Measurements from ENCODE around the gene THOC6. TPM values are rescaled to one million over a fixed set of nuclear protein-coding genes. Genes with fewer than 3 reads are reported as not detected.
A peak's percentile ranks its signal among the peaks of the same experiment; 100 is the strongest.

The THOC6 gene
- total and polyA plus RNA-seq, 9 of the 15 experiments (the other 6 are each of a cell fraction or from before 2014, with no cell fraction given) = 2.5 to 65.4 (median 42.3) TPM

DNA sequence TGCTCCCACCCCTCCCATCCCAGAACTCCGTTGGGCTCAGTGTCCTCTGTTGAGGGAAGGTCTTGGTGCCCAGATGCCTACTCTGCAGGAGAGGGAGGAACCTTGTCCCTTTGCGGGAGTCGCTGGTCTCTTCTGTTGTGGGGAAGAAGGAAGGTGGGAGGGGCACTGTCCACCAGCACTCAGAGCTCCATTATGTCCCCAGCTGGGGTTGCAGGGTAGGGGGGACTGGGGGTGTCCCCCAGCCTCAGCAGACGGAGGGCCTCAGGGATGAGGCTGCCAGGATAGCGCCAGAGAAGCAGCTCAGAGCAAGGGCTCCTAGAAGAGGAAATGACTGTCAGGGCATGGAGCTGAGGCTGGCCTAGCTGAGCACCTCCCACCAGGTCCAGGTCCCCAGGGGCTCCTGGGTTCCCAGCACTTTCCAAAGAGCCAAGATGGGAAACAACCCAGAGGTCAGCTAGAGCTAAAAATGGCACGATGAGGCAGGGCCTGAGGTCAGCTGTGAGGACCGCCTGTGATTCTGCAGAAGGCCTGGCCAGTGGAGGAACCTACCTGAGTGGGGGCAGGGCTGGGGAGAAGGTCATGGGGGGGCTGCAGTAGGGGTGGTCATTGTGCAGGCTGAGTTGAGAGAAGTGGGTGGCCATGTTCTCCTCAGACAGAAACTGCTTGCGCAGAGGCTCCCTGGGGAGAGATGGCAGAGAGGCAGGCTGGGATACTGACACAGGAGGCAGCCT, 986 bp upstream of the THOC6 start (continued):
- TF ChIP-seq, protein P1, sequence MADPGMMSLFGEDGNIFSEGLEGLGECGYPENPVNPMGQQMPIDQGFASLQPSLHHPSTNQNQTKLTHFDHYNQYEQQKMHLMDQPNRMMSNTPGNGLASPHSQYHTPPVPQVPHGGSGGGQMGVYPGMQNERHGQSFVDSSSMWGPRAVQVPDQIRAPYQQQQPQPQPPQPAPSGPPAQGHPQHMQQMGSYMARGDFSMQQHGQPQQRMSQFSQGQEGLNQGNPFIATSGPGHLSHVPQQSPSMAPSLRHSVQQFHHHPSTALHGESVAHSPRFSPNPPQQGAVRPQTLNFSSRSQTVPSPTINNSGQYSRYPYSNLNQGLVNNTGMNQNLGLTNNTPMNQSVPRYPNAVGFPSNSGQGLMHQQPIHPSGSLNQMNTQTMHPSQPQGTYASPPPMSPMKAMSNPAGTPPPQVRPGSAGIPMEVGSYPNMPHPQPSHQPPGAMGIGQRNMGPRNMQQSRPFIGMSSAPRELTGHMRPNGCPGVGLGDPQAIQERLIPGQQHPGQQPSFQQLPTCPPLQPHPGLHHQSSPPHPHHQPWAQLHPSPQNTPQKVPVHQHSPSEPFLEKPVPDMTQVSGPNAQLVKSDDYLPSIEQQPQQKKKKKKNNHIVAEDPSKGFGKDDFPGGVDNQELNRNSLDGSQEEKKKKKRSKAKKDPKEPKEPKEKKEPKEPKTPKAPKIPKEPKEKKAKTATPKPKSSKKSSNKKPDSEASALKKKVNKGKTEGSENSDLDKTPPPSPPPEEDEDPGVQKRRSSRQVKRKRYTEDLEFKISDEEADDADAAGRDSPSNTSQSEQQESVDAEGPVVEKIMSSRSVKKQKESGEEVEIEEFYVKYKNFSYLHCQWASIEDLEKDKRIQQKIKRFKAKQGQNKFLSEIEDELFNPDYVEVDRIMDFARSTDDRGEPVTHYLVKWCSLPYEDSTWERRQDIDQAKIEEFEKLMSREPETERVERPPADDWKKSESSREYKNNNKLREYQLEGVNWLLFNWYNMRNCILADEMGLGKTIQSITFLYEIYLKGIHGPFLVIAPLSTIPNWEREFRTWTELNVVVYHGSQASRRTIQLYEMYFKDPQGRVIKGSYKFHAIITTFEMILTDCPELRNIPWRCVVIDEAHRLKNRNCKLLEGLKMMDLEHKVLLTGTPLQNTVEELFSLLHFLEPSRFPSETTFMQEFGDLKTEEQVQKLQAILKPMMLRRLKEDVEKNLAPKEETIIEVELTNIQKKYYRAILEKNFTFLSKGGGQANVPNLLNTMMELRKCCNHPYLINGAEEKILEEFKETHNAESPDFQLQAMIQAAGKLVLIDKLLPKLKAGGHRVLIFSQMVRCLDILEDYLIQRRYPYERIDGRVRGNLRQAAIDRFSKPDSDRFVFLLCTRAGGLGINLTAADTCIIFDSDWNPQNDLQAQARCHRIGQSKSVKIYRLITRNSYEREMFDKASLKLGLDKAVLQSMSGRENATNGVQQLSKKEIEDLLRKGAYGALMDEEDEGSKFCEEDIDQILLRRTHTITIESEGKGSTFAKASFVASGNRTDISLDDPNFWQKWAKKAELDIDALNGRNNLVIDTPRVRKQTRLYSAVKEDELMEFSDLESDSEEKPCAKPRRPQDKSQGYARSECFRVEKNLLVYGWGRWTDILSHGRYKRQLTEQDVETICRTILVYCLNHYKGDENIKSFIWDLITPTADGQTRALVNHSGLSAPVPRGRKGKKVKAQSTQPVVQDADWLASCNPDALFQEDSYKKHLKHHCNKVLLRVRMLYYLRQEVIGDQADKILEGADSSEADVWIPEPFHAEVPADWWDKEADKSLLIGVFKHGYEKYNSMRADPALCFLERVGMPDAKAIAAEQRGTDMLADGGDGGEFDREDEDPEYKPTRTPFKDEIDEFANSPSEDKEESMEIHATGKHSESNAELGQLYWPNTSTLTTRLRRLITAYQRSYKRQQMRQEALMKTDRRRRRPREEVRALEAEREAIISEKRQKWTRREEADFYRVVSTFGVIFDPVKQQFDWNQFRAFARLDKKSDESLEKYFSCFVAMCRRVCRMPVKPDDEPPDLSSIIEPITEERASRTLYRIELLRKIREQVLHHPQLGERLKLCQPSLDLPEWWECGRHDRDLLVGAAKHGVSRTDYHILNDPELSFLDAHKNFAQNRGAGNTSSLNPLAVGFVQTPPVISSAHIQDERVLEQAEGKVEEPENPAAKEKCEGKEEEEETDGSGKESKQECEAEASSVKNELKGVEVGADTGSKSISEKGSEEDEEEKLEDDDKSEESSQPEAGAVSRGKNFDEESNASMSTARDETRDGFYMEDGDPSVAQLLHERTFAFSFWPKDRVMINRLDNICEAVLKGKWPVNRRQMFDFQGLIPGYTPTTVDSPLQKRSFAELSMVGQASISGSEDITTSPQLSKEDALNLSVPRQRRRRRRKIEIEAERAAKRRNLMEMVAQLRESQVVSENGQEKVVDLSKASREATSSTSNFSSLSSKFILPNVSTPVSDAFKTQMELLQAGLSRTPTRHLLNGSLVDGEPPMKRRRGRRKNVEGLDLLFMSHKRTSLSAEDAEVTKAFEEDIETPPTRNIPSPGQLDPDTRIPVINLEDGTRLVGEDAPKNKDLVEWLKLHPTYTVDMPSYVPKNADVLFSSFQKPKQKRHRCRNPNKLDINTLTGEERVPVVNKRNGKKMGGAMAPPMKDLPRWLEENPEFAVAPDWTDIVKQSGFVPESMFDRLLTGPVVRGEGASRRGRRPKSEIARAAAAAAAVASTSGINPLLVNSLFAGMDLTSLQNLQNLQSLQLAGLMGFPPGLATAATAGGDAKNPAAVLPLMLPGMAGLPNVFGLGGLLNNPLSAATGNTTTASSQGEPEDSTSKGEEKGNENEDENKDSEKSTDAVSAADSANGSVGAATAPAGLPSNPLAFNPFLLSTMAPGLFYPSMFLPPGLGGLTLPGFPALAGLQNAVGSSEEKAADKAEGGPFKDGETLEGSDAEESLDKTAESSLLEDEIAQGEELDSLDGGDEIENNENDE (IDR thresholded peaks at IDR 0.05; ENCODE audit: low read depth, low read length) = no peak
- TF ChIP-seq KLF1 (tag; IDR thresholded peaks at IDR 0.05) (no peak), SUPT5H (IDR thresholded peaks at IDR 0.05) (peak; percentile 57), CBX3 (IDR thresholded peaks at IDR 0.05; ENCODE audit: borderline replicate concordance in 1 of 2, low read length in 2 of 2) (no peak), SLC30A9 (CRISPR knock-in tag; IDR thresholded peaks at IDR 0.05) (no peak), ZNF146 (CRISPR knock-in tag; IDR thresholded peaks at IDR 0.05; ENCODE audit: unreplicated experiment) (no peak), SRF (CRISPR knock-in tag; IDR thresholded peaks at IDR 0.05) (no peak), ZNF589 (CRISPR knock-in tag; IDR thresholded peaks at IDR 0.05; ENCODE audit: low read depth) (no peak), DMBX1 (CRISPR knock-in tag; IDR thresholded peaks at IDR 0.05; ENCODE audit: borderline replicate concordance) (no peak), MAFG (tag; conservative IDR thresholded peaks at IDR 0.05) (no peak), POLR2B (IDR thresholded peaks at IDR 0.05; ENCODE audit: low read depth, partially characterized antibody) (peak; percentile 29), CHD4 (IDR thresholded peaks at IDR 0.05; ENCODE audit: insufficient read depth, insufficient replicate concordance, low read depth, low read length, poor library complexity, severe bottlenecking) (no peak), ZNF766 (CRISPR knock-in tag; conservative IDR thresholded peaks at IDR 0.05) (no peak), NR1H2 (CRISPR knock-in tag; IDR thresholded peaks at IDR 0.05) (peak; percentile 49; the same call in 1 of the 2 replicates), STAT5B (CRISPR knock-in tag; IDR thresholded peaks at IDR 0.05) (no peak), TSC22D4 (tag; IDR thresholded peaks at IDR 0.05) (no peak), KAT7 (CRISPR knock-in tag; IDR thresholded peaks at IDR 0.05; ENCODE audit: borderline replicate concordance) (peak; percentile 29; the same call in 1 of the 2 replicates), ZNF431 (CRISPR knock-in tag; IDR thresholded peaks at IDR 0.05) (no peak)

Data from K562 (cell line).